ENCODE measurements around the gene ANKRD50. TPM values are rescaled to one million over a fixed set of nuclear protein-coding genes. Genes with fewer than 3 reads are reported as not detected.

ANKRD50 gene
- total and polyA plus RNA-seq, 2 of the 13 experiments (the other 11 are each of a cell fraction or from before 2014, with no cell fraction given) = 2.4 to 4.4 TPM

- TF ChIP-seq CREBL2 (CRISPR knock-in tag; IDR thresholded peaks at IDR 0.05; ENCODE audit: borderline replicate concordance) (0 out of 2 replicates have a peak, but pooled peaks have one; percentile 34), PCBP2 (optimal IDR thresholded peaks at IDR 0.05; ENCODE audit: low read depth, low read length, poor library complexity, severe bottlenecking) (no peak), MAZ (IDR thresholded peaks at IDR 0.05; ENCODE audit: borderline replicate concordance, low read depth, low read length) (peak; percentile 77), MAZ (CRISPR knock-in tag; IDR thresholded peaks at IDR 0.05; ENCODE audit: low read depth) (peak; percentile 18), ZNF281 (CRISPR knock-in tag; IDR thresholded peaks at IDR 0.05; ENCODE audit: borderline replicate concordance) (peak; percentile 97), KLF11 (CRISPR knock-in tag; IDR thresholded peaks at IDR 0.05) (no peak), ISL2 (CRISPR knock-in tag; IDR thresholded peaks at IDR 0.05) (0 out of 2 replicates have a peak, but pooled peaks have one; percentile 10), ZBTB10 (CRISPR knock-in tag; IDR thresholded peaks at IDR 0.05; ENCODE audit: borderline replicate concordance) (no peak), E2F2 (CRISPR knock-in tag; IDR thresholded peaks at IDR 0.05; ENCODE audit: borderline replicate concordance) (no peak), ZNF703 (CRISPR knock-in tag; IDR thresholded peaks at IDR 0.05; ENCODE audit: borderline replicate concordance) (no peak), ZBTB38 (CRISPR knock-in tag; IDR thresholded peaks at IDR 0.05) (no peak), DMAP1 (CRISPR knock-in tag; IDR thresholded peaks at IDR 0.05) (peak; percentile 52), TAF1 (CRISPR knock-in tag; IDR thresholded peaks at IDR 0.05) (peak; percentile 64), FOXM1 (CRISPR knock-in tag; IDR thresholded peaks at IDR 0.05) (no peak), ZNF441 (CRISPR knock-in tag; IDR thresholded peaks at IDR 0.05; ENCODE audit: borderline replicate concordance) (0 out of 2 replicates have a peak, but pooled peaks have one; percentile 52), HBP1 (CRISPR knock-in tag; IDR thresholded peaks at IDR 0.05; ENCODE audit: low read depth) (no peak), NCOR1 (IDR thresholded peaks at IDR 0.05; ENCODE audit: borderline replicate concordance, low read length) (0 out of 2 replicates have a peak, but pooled peaks have one; percentile 18), MBNL3 (CRISPR knock-in tag; conservative IDR thresholded peaks at IDR 0.05) (no peak), MED13 (CRISPR knock-in tag; IDR thresholded peaks at IDR 0.05) (no peak), KLF6 (CRISPR knock-in tag; IDR thresholded peaks at IDR 0.05) (no peak)
Observed at GRCh38 chr4:124712372-124713184, at the start of gene ANKRD50 (continued).
